Hematopoietic multipotent progenitor cell treated with erythropoietin and hydrocortisone succinate and interleukin-3 and kit ligand, for 15 days (in vitro differentiated cells): Measurements from ENCODE around the gene CCNI.
"Not testable (repeated sequence)": the region's sequence is repeated elsewhere in the genome, so short reads cannot be mapped to it uniquely, and the experiment has no call there.

Experiments used
- DNase-seq: peaks from one replicate; pipeline ENCODE4 v3.0.0-alpha.2; 2015; ENCODE audit warnings: low spot score

CCNI gene

GRCh38 chr4:77075869-77076799, at the start of gene CCNI:
Gene CCNI (minus strand): TSS chr4:77075989. CDS start chr4:77066362, 9,627 bp downstream.
- peak; percentile 95 for DNase-seq

GRCh38 chr4:77124576-77124975, 48.8 kb upstream of the CCNI start:
- DNase-seq = no peak

- DNase-seq = no peak
Observed at GRCh38 chr4:77123411-77123810, 47.6 kb upstream of the CCNI start.

- DNase-seq = no peak
Observed at GRCh38 chr4:77122656-77123055, 46.9 kb upstream of the CCNI start.

GRCh38 chr4:77121736-77122240, 46.0 kb upstream of the CCNI start:
- DNase-seq = no peak

GRCh38 chr4:77120886-77121508, 45.2 kb upstream of the CCNI start:
- no peak for DNase-seq

GRCh38 chr4:77117721-77118120, 41.9 kb upstream of the CCNI start:
- no peak for DNase-seq

- no peak for DNase-seq
Observed at GRCh38 chr4:77113069-77113468, 37.3 kb upstream of the CCNI start.

- no peak for DNase-seq
Observed at GRCh38 chr4:77110730-77111129, 34.9 kb upstream of the CCNI start.

GRCh38 chr4:77104791-77105540, 29.2 kb upstream of the CCNI start:
- no peak for DNase-seq

- DNase-seq = no peak
Observed at GRCh38 chr4:77104388-77104787, 28.6 kb upstream of the CCNI start.

GRCh38 chr4:77100234-77100633, 24.4 kb upstream of the CCNI start:
- no peak for DNase-seq

- DNase-seq = no peak
Observed at GRCh38 chr4:77097611-77098010, 21.8 kb upstream of the CCNI start.

- DNase-seq = peak; percentile 70
Observed at GRCh38 chr4:77095101-77095821, 19.5 kb upstream of the CCNI start.

GRCh38 chr4:77094496-77094895, 18.7 kb upstream of the CCNI start:
- DNase-seq = no peak

GRCh38 chr4:77093401-77093800, 17.6 kb upstream of the CCNI start:
- DNase-seq = no peak

- no peak for DNase-seq
Observed at GRCh38 chr4:77092975-77093374, 17.2 kb upstream of the CCNI start.

GRCh38 chr4:77089866-77090265, 14.1 kb upstream of the CCNI start:
- no peak for DNase-seq

GRCh38 chr4:77087027-77087426, 11.2 kb upstream of the CCNI start:
- DNase-seq = not testable (repeated sequence)

- DNase-seq = no peak
Observed at GRCh38 chr4:77084019-77084639, 8.3 kb upstream of the CCNI start.

GRCh38 chr4:77082886-77083608, 7.3 kb upstream of the CCNI start:
- DNase-seq = no peak
